ENCODE measurements around the gene CDH13.

Gene CDH13

GRCh38 chr16:83472776-83473501 lies 846.2 kb downstream of the CDH13 start:
- no peak for DNase-seq

DNA sequence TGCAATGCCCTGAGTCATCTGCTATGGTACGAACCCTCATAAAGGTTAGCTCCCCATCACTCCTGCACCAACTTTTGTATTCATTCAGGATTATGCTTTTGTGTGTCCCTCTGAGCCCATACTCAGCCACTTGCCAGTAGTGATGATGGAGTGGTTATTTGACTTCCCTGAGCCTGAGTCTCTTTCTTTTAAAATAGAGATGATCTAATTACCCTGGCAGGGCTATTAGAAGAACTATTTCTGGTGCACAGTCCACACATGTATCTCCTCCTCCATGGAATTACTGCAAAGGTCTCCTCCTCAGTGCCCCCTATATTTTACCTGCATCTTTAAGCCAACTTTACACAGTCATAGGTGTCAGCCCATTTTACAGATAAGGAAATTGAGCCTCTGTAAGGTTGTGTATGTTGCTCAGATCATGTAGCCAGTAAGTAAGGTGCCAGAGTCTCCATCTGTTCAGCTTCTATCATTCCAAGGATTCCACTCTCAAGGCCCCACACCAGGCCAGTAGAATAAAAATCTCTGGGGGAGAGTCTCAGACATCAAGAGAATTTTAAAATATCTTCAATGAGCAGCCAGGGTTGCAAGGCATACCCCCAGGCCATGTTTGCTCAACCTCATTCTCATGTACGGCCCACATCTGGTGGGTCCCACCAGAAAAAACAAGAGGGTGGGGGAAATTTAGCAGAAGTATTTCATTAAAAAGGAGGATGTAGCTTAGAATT lies 847.3 kb downstream of the CDH13 start:
- DNase-seq, result no peak

DNA sequence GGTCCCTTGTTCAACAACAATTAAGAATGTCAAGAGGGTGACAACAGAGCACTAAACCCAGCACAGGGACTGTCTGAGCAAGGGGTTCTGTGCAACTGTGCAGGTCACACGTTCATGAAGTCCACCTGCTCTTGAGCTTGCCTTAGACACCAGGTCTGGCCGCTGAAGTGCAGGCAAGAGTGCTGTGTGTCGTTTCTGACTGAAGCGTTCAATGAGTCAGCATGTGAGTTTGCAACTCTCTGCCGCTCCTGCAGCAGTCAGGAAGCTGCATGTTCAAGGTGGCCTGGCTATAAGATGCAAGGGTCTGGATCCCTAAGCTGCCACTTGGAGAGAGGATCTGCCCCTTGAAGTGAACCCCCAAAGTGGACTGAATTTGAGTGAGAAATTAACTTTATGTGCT lies 848.3 kb downstream of the CDH13 start:
- no peak for DNase-seq

DNA sequence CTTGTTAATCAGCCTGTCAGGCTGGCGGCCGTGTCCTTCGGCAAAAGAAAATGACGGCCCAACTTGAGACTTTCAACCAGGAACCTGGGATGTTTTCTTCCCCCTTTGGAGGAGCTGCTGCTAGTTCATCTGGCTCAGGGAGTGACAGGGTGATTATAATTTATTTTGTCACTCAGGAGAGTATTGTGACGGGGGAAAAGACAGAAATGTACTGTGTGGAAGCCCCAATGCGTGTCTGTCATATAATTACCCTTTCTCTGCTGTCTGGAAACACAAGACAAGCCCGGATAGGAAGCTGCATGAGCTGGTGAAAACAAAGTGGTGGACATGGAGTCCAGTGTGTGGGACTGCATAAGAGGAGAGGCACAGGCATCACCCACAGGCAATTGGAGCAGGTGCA lies 854.8 kb downstream of the CDH13 start:
- no peak for DNase-seq

DNA sequence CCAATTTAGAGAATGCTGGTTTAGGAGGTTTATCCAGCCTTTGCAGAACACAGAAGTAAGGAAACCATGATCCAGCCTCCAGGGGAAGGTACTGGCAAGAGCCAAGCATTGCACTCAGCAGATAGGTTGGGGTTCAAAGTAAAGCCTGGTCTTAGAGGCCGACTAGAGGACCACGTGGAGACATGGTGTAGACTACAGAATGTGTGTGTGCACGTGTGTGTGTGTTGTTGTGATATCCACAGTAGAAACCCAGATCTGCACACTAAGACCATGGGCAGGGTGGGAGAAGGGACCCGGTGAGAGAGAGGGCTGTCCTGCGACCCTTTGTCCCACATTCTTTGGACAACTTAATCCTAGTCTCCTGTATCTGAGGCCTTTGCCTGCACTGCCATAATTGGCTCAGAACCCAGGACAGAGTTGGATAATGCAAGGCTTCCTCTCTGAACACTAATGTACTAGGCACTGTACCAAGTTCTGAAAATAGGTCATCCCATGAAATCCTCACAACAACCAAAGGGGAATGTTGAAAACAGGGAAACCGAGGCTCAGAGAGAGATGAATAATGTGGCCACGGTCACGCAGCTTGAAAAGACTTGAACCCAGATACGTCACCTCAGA lies 855.9 kb downstream of the CDH13 start:
- DNase-seq, result no peak

DNA sequence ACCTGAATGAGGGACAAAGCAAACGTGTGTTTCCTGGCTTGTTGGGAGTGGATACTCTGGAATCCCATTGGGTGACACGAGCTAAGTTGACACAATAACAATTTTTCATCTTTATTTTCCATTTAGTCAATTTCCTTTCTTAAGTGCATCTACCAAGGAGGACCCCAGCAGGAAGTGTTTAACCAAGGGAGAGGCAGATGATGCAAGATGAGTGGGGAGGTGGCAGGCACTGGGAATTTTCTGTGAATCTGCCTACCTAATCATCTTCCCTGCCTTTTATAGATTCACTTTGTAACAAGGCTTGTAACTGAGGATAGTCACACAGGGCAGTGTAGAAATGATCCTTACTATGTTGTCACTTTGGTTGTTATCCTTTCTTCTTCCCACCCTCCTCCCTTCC lies 863.3 kb downstream of the CDH13 start:
- DNase-seq, result no peak

- no peak for DNase-seq
These were observed 867.7 kb downstream of the CDH13 start for GRCh38 chr16:83494459-83494858.

GRCh38 chr16:83501481-83501880 lies 874.7 kb downstream of the CDH13 start:
- no peak for DNase-seq

- DNase-seq, result no peak
These were observed 881.5 kb downstream of the CDH13 start for GRCh38 chr16:83508295-83508694.

- DNase-seq, result no peak
These were observed 882.5 kb downstream of the CDH13 start for GRCh38 chr16:83509316-83509715.

DNA sequence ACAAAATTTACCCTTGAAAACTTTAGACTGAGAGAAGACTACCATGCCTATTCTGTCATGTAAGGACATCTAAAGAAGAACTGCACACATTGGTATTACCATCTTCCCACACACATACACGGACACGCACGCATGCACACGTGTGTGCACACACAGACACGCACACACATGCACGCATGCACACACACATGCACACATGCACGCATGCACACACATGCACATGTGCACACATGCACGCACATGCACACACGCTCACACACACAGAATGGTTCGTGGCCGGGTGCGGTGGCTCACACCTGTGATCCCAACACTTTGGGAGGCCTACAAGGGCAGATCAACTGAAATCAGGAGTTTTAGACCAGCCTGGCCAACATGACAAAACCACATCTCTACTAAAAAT lies 884.1 kb downstream of the CDH13 start:
- no peak for DNase-seq

GRCh38 chr16:83513008-83513755 lies 886.4 kb downstream of the CDH13 start:
- DNase-seq, result no peak

DNA sequence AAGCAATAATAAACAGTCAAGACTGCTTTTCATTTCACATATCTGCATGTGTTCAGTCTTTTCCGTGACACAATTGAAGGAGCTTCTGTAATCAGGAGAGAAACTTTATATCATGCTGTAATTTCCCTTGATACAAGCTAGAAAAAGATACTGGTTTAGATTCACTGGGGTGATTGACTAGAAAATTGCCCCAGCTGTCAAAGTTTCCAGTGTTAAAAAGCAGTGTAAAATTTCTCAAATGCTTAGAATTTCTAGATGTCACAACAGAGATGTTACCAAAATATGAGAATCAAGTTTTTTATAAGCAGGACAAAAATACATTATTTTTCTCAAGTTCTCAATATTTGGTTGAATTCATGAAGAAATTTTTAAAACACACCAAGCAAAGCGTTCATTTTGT lies 888.6 kb downstream of the CDH13 start:
- no peak for DNase-seq

GRCh38 chr16:83516931-83517330 lies 890.2 kb downstream of the CDH13 start:
- no peak for DNase-seq

- DNase-seq, result no peak
These were observed 890.6 kb downstream of the CDH13 start for GRCh38 chr16:83517398-83517797.

DNA sequence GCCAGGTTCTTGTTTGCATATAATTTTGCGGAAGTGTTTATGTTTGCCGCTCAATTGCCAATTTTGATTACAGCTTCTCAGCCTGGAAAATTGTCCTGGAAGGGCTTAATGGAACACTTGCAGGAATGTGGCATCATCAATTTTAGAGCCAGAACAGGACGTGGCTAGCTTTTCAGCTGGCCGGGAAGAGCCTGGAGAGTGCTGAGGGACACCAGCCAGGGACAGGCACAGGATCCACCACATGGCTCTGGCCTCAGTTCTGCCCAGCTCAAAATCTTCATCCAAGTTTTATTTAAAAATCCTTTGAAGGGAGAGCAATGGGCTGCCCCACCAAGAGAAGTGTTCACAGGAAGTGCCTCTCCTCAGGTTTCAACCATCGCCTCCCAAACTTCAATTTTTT lies 893.8 kb downstream of the CDH13 start:
- DNase-seq, result no peak

GRCh38 chr16:83530293-83530692 lies 903.5 kb downstream of the CDH13 start:
- no peak for DNase-seq

DNA sequence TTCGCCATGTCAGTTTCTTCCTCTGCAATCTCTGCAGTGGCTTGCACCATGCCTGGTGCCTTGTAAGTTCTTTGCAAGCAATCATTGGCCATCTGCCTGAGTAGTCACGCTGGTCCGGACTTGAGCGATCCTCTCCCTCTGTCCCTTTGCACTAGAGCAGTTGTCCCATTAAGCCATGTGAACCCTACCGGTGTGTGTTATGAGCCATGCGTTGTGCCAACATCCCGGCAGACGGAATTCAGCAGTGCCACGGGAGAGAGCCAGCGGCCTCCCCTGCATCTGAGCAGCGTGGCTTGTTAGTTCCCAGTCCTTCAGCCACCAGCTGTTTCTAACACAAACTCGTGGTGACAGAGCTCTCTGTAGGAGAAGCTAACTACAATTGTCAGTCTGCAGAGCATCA lies 905.9 kb downstream of the CDH13 start:
- no peak for DNase-seq

GRCh38 chr16:83533193-83533592 lies 906.4 kb downstream of the CDH13 start:
- no peak for DNase-seq

DNA sequence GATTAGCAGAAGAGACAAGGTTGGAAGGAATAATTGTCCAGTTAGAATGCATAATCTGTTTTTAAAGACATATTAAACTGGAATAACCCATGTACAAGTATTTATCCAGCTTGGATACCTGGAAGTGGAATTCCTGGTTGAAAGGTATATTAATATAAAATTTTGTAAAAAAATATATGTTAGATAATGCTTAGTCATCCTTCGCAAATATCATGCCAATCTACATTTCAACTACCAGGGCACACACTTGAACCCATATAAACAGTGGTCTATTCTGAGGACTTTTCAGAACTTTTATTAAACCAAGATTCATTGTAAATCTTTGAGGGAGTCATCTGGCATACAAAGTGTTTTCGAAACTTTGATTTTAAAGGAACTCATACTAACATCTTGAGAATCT lies 911.9 kb downstream of the CDH13 start:
- DNase-seq, result no peak

GRCh38 chr16:83539736-83540490 lies 913.1 kb downstream of the CDH13 start:
- DNase-seq, result no peak

DNA sequence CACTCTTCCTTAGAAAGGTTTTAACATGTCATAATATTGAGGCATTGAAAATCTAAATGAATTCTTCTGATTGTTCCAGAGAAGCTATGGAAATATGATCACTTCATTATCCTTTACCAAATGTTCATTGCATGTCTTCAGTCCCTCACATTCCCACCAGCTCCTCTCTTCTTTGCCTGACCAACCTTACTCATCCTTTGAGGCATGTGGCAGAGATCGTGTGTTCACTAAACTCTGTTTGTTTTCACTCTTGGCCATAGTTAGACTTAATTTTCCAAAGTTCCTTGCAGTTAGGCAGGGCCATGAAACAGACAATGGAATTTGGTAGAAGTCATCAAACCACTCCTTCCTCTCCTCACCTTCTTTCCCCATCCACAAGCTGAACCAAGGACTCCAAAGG lies 914.5 kb downstream of the CDH13 start:
- no peak for DNase-seq

DNA sequence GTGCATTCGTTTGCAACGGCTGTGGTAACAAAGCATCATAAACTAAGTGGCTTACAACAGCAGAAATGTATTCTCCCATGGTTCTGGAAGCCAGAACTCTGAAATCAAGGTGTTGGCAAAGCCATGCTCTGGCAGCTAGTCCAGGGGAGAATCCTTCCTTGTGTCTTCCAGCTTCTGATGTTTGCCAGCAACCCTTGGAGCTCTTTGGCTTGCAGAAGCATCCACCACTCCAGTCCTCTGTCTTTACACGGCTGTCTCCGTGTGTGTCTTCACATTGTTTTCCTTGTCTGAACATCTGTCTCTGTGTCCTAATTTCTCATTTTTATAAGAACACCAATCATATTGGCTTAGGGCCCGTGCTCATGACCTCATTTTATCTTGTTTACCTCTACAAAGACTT lies 915.7 kb downstream of the CDH13 start:
- DNase-seq, result no peak
